Tibial nerve (tissue), 4 donors: Measurements from ENCODE around the gene GP9. TPM values are rescaled to one million over a fixed set of nuclear protein-coding genes. Genes with fewer than 3 reads are reported as not detected.

Experiments
- DNase-seq, 2 donors: peaks; one replicate each; pipeline ENCODE4 v3.0.0-alpha.2; 2019; ENCODE audit warnings: low spot score in 2 of 2
- H3K27ac ChIP-seq, 4 donors: fragments of 200-600 bp; sonication (generic) in 3 of 4; one replicate each; pipeline ENCODE4 v1.5.1; 2017 to 2019; ENCODE audit warnings: mild to moderate bottlenecking in 1 of 4
- H3K27me3 ChIP-seq, 2 donors: fragments of 200-600 bp; sonication (generic) in 1 of 2; one replicate each; pipeline versions ENCODE4 v1.5.1 to v1.6.0; 2017 to 2019
- H3K36me3 ChIP-seq, 3 donors: fragments of 200-600 bp; sonication (generic); one replicate each; pipeline ENCODE4 v1.5.1; 2018 to 2019
- H3K4me1 ChIP-seq, 4 donors: fragments of 200-600 bp; sonication (generic) in 3 of 4; one replicate each; pipeline ENCODE4 v1.5.1; 2017 to 2019
- H3K4me3 ChIP-seq, 4 donors: fragments of 200-600 bp; sonication (generic) in 3 of 4; one replicate each; pipeline ENCODE4 v1.5.1; 2017 to 2019; ENCODE audit warnings: mild to moderate bottlenecking in 1 of 4, moderate library complexity in 1 of 4
- H3K9me3 ChIP-seq, 4 donors: fragments of 200-600 bp; sonication (generic) in 3 of 4; one replicate each; pipeline ENCODE4 v1.5.1; 2017 to 2019
- CTCF ChIP-seq, 5 experiments: fragments of 200-600 bp in 3 of 5; fragments of 450-650 bp in 2 of 5; sonication (generic) in 3 of 5; IDR thresholded peaks; one replicate each; pipeline ENCODE4 v1.5.1; 2016 to 2019; ENCODE audit warnings: antibody characterized with exemption in 5 of 5, mild to moderate bottlenecking in 3 of 5, moderate library complexity in 2 of 5
- EP300 ChIP-seq, 2 donors: sonication (generic); formaldehyde crosslinking; IDR thresholded peaks; one replicate each; pipeline ENCODE4 v1.6.1; 2017; ENCODE audit warnings: antibody characterized with exemption in 2 of 2, mild to moderate bottlenecking in 1 of 2
- POLR2A ChIP-seq, 2 donors: fragments of 450-650 bp; IDR thresholded peaks; one replicate each; pipeline ENCODE4 v1.6.1; 2017; ENCODE audit warnings: antibody characterized with exemption in 2 of 2, mild to moderate bottlenecking in 2 of 2, moderate library complexity in 2 of 2
- WGBS, 2 donors: methylation state at CpG; one replicate each; pipeline ENCODE4 v1.1.5; 2018; 5-methylcytosine and 5-hydroxymethylcytosine counted together
- total RNA-seq, 4 donors: library from RNA; depleted of rRNA; stranded (reverse); fragments of >200 nt; gene quantifications; one replicate each; pipeline ENCODE4 v1.1.0, GENCODE V29; 2016

Gene GP9
- total RNA-seq, 4 donors from 2014 or later = not detected

- Histone ChIP-seq H3K27me3 (peaks cover 0 to 17% of the 10 kb centered on the region in 2 donors), H3K4me3 (no peak overlapping the region), H3K4me1 (no peaks in the 10 kb centered on the region), H3K27ac (no peak overlapping the region), H3K36me3 (no peaks in the 10 kb centered on the region), H3K9me3 (peaks cover 0 to under 1% (median 0%) of the 10 kb centered on the region in 4 donors)
- no peak for DNase-seq
- TF ChIP-seq EP300 (IDR thresholded peaks at IDR 0.05) (no peak), CTCF (IDR thresholded peaks at IDR 0.05) (no peak), POLR2A (IDR thresholded peaks at IDR 0.05) (no peak)
- WGBS, 2 donors = 80 to 85% methylated on average over 11 of the region's 11 CpGs
Measured at GRCh38 chr3:129035360-129036221, 25.0 kb upstream of the GP9 start.

- DNase-seq = no peak
- Histone ChIP-seq H3K27ac (no peak overlapping the region), H3K4me1 (no peaks in the 10 kb centered on the region), H3K9me3 (no peaks in the 10 kb centered on the region), H3K4me3 (no peak overlapping the region), H3K27me3 (peaks cover 0 to 17% of the 10 kb centered on the region in 2 donors), H3K36me3 (no peaks in the 10 kb centered on the region)
- TF ChIP-seq POLR2A (IDR thresholded peaks at IDR 0.05) = no peak
- TF ChIP-seq EP300 (IDR thresholded peaks at IDR 0.05) = no peak
- no peak for TF ChIP-seq CTCF (IDR thresholded peaks at IDR 0.05)
- 74 to 79% methylated on average over 10 of the region's 10 CpGs for WGBS, 2 donors
Measured at GRCh38 chr3:129036222-129037092, 24.1 kb upstream of the GP9 start.

GRCh38 chr3:129037093-129037419 is 23.5 kb upstream of the GP9 start:
- Histone ChIP-seq H3K27me3 (peaks cover 0 to 17% of the 10 kb centered on the region in 2 donors), H3K4me1 (no peaks in the 10 kb centered on the region), H3K27ac (no peak overlapping the region), H3K4me3 (no peak overlapping the region), H3K9me3 (no peaks in the 10 kb centered on the region), H3K36me3 (no peaks in the 10 kb centered on the region)
- WGBS, 2 donors = 49 to 92% methylated on average over 2 of the region's 2 CpGs
- DNase-seq = no peak
- no peak for TF ChIP-seq CTCF (IDR thresholded peaks at IDR 0.05)
- TF ChIP-seq EP300 (IDR thresholded peaks at IDR 0.05) = no peak
- TF ChIP-seq POLR2A (IDR thresholded peaks at IDR 0.05) = no peak

GRCh38 chr3:129038121-129038855 is 22.3 kb upstream of the GP9 start:
- no peaks in the 10 kb centered on the region for H3K4me1 ChIP-seq
- H3K9me3 ChIP-seq = no peaks in the 10 kb centered on the region
- no peak overlapping the region for H3K4me3 ChIP-seq
- WGBS, 2 donors = 66 to 72% methylated on average over 10 of the region's 10 CpGs
- TF ChIP-seq POLR2A (IDR thresholded peaks at IDR 0.05) (no peak), EP300 (IDR thresholded peaks at IDR 0.05) (no peak), CTCF (IDR thresholded peaks at IDR 0.05) (no peak)
- H3K36me3 ChIP-seq = no peaks in the 10 kb centered on the region
- DNase-seq = no peak
- H3K27me3 ChIP-seq = peaks cover 0 to 17% of the 10 kb centered on the region in 2 donors
- H3K27ac ChIP-seq = no peak overlapping the region
